Lung (tissue), 12 donors: Measurements from ENCODE around the gene ANKRD29. TPM values are rescaled to one million over a fixed set of nuclear protein-coding genes. Genes with fewer than 3 reads are reported as not detected.

Source experiments
- ATAC-seq: fragments of 200-7000 bp; cut with Tn5 transposase; one replicate; pipeline ENCODE4 v1.9.1; 2020; ENCODE audit warnings: moderate number of reproducible peaks; ENCODE audit not compliant: insufficient read depth, low FRiP score
- DNase-seq, 3 donors: peaks; one replicate each; pipeline ENCODE4 v3.0.0-alpha.2; 2013 to 2017
- H3K27ac ChIP-seq, 2 donors: one replicate each; pipeline ENCODE4 v1.5.1; 2013; ENCODE audit warnings: mild to moderate bottlenecking in 2 of 2, moderate library complexity in 2 of 2, control low read depth in 1 of 2, inconsistent platforms in 1 of 2, low read depth in 1 of 2, low read length in 1 of 2
- H3K27me3 ChIP-seq, 3 donors: one replicate each; pipeline ENCODE4 v1.5.1; 2013; ENCODE audit warnings: low read length in 2 of 3; ENCODE audit not compliant: control insufficient read depth in 3 of 3, insufficient read depth in 3 of 3
- H3K36me3 ChIP-seq, 4 donors: one replicate each; pipeline ENCODE4 v1.5.1; 2013; ENCODE audit warnings: low read length in 4 of 4, mild to moderate bottlenecking in 1 of 4, moderate library complexity in 1 of 4; ENCODE audit not compliant: control insufficient read depth in 4 of 4, insufficient read depth in 4 of 4
- H3K4me1 ChIP-seq, 5 donors: one replicate each; pipeline ENCODE4 v1.5.1; 2013; ENCODE audit warnings: low read length in 5 of 5, mild to moderate bottlenecking in 2 of 5, moderate library complexity in 1 of 5; ENCODE audit not compliant: control insufficient read depth in 5 of 5, insufficient read depth in 5 of 5
- H3K4me3 ChIP-seq: one replicate; pipeline ENCODE4 v1.5.1; 2013; ENCODE audit warnings: mild to moderate bottlenecking, control low read depth, moderate library complexity
- H3K9ac ChIP-seq, 2 donors: one replicate each; pipeline ENCODE4 v1.5.1; 2013; ENCODE audit warnings: low read length in 2 of 2, control low read depth in 1 of 2; ENCODE audit not compliant: insufficient read depth in 1 of 2
- H3K9me3 ChIP-seq, 4 donors: one replicate each; pipeline ENCODE4 v1.5.1; 2013; ENCODE audit warnings: low read length in 3 of 4, mild to moderate bottlenecking in 1 of 4, moderate library complexity in 1 of 4; ENCODE audit not compliant: control insufficient read depth in 4 of 4, insufficient read depth in 3 of 4
- WGBS, 2 donors: extraction: QIAGEN DNeasy Blood & Tissue Kit; methylation state at CpG; one replicate each; pipeline ENCODE4 v1.1.7; 2013; 5-methylcytosine and 5-hydroxymethylcytosine counted together
- polyA plus RNA-seq, 2 donors: library from polyadenylated mRNA; stranded (reverse); fragments of 200-250 nt; gene quantifications; one replicate each; pipeline ENCODE4 v1.2.1, GENCODE V29; 2013
- total RNA-seq, 2 donors: library from RNA; depleted of rRNA in 1 of 2; stranded (reverse); fragments of >200 nt in 1 of 2; gene quantifications; one replicate each; pipeline ENCODE4 v1.2.1, GENCODE V29; 2014 to 2021
- TF ChIP-seq, protein P1 (sequence below): IDR thresholded peaks from 2 replicates; pipeline ENCODE4 v1.5.1; 2012; ENCODE audit warnings: mild to moderate bottlenecking; ENCODE audit errors: control extremely low read depth, extremely low read depth
- donor health status: control.
- donor health status: control.
- donor health status: Bipolar disorder and iron deficiency.
- donor health status: healthy.
- donor health status: DM: yes; HTN: yes; CAD: no.

Gene ANKRD29
- total and polyA plus RNA-seq, 4 donors = 12.5 to 60.9 (median 43.0) TPM

DNA sequence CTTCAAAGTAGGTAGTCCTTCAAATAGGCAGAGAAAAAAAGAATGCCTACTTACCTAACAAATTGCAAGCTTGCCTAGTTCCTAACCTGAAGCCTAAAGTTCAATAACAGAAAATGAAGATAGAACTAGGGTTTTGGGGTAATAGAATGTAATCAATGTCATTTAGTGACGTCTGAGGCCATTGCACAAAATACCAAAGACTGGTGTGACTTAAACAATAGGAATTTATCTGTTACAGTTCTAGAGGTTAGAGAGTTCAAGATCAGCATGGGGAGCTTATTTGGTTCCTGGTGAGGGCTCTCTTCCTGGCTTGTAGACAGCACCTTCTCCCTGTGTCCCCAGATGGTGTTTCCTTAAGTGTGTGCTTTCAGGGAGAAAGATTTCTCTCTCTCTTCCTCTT lies 71.7 kb downstream of the ANKRD29 start:
- peaks cover 0 to 3% (median 0%) of the 10 kb centered on the region in 4 donors for H3K36me3 ChIP-seq
- H3K4me3 ChIP-seq = no peak overlapping the region
- H3K27me3 ChIP-seq = no peaks in the 10 kb centered on the region
- 1 to 88% methylated on average over 1 of the region's 1 CpG for WGBS, 2 donors
- ATAC-seq = no peak
- no peak overlapping the region for H3K9ac ChIP-seq
- H3K27ac ChIP-seq = no peak overlapping the region
- no peaks in the 10 kb centered on the region for H3K4me1 ChIP-seq
- no peak for DNase-seq
- TF ChIP-seq, protein P1, sequence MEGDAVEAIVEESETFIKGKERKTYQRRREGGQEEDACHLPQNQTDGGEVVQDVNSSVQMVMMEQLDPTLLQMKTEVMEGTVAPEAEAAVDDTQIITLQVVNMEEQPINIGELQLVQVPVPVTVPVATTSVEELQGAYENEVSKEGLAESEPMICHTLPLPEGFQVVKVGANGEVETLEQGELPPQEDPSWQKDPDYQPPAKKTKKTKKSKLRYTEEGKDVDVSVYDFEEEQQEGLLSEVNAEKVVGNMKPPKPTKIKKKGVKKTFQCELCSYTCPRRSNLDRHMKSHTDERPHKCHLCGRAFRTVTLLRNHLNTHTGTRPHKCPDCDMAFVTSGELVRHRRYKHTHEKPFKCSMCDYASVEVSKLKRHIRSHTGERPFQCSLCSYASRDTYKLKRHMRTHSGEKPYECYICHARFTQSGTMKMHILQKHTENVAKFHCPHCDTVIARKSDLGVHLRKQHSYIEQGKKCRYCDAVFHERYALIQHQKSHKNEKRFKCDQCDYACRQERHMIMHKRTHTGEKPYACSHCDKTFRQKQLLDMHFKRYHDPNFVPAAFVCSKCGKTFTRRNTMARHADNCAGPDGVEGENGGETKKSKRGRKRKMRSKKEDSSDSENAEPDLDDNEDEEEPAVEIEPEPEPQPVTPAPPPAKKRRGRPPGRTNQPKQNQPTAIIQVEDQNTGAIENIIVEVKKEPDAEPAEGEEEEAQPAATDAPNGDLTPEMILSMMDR = no peak
- no peaks in the 10 kb centered on the region for H3K9me3 ChIP-seq

DNA sequence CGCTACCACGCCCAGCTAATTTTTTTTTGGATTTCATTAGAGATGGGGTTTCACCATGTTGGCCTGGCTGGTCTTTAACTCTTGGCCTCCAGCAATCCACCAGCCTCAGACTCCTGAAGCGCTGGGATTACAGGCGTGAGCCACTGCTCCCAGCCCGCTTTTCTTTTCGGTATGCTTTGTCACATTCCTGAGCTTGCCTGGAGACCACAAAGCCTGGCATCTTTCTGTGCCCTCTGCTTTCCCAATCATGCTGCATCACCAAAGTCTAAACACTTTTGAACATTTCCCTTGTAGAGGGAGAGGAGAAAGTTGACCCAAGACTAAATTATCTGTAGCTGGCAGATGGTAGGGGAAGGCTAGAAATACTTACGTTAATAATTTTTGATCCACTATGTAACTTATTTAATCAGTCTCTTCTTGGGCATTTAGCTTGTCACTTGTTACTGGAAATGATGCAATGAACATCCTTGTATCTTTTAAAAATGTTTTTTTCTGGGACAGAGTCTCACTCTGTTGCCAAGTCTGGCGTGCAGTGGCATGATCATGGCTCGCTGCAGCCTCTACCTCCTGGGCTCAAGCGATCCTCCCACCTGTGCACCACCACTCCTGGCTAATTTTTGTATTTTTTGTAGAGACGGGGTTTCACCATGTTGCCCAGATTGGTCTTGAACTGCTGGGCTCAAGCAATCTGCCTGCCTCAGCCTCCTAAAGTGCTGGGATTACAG lies 73.7 kb downstream of the ANKRD29 start:
- no peaks in the 10 kb centered on the region for H3K27me3 ChIP-seq
- DNase-seq (no peak), ATAC-seq (no peak)
- TF ChIP-seq, protein P1 = no peak
- H3K9me3 ChIP-seq = no peaks in the 10 kb centered on the region
- H3K4me3 ChIP-seq = no peak overlapping the region
- H3K27ac ChIP-seq = no peak overlapping the region
- 90% methylated on average over 11 of the region's 11 CpGs for WGBS, 2 donors
- H3K9ac ChIP-seq = no peak overlapping the region
- peaks cover 0 to 3% (median 0%) of the 10 kb centered on the region in 4 donors for H3K36me3 ChIP-seq
- peaks cover 0 to 11% (median 5%) of the 10 kb centered on the region in 5 donors for H3K4me1 ChIP-seq

GRCh38 chr18:23587220-23587642 lies 75.5 kb downstream of the ANKRD29 start:
- peaks cover 0 to 3% (median 0%) of the 10 kb centered on the region in 4 donors for H3K36me3 ChIP-seq
- no peak overlapping the region for H3K4me3 ChIP-seq
- DNase-seq = no peak
- H3K9me3 ChIP-seq = no peaks in the 10 kb centered on the region
- peaks cover 0 to 18% (median 5%) of the 10 kb centered on the region in 5 donors for H3K4me1 ChIP-seq
- 30 to 48% methylated on average over 7 of the region's 7 CpGs for WGBS, 2 donors
- peak overlapping the region in 1 of 2 donors; percentile 42 for H3K27ac ChIP-seq
- no peaks in the 10 kb centered on the region for H3K27me3 ChIP-seq
- TF ChIP-seq, protein P1 = no peak
- no peak for ATAC-seq
- H3K9ac ChIP-seq = peak overlapping the region in 1 of 2 donors; percentile 69
